Stimulated activated CD4-positive, alpha-beta T cell treated with anti-CD3 and anti-CD28 coated beads, Interleukin-2, amount 100 ng/mL, for 48 hours (primary cell): ENCODE measurements around the gene SP3.

Source experiments
- DNase-seq, 2 donors: peaks; one replicate each; pipeline ENCODE4 v3.0.0-alpha.2; 2020

Gene SP3

DNA sequence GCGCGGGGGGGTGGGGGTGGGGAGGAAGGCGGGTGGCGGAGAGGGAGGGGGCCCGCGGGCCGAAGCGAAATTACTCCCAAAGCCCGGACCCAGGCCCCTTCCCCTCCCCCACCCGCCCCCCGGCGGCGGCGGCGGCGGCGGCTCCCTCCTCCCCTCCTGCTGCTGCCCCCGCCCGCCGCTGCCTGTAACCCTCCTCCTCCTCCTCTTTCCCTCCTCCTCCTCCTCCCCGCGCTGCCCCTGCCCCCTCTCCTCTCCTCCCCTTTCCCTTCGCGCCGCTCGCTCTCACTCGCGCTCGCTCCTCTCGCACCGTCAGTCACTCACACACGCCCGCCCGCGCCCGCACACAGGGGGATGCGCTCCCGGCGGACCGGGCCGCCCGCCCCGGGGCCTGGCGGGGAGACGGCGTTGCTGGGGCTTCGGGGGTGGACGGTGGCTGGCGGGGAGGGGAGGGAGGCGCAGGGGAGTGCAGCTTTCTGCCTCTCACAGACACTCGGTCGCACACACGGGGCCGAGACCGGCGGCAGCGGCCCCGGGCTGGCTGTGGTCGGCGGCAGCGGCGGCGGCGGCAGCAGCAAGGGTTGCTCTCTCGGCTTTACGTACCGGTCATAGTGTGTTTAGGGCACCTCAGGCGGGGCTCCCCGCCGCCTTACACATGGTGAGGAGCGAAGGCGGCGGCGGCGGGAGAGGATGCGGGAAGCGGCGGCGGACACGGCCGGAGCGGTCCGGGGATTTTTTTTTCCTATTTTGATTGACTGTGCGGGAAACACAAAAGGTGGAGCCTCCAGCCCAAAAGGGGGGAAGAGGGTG, 405 bp downstream of the SP3 start:
- peak; percentile 69 to 71 for DNase-seq

DNA sequence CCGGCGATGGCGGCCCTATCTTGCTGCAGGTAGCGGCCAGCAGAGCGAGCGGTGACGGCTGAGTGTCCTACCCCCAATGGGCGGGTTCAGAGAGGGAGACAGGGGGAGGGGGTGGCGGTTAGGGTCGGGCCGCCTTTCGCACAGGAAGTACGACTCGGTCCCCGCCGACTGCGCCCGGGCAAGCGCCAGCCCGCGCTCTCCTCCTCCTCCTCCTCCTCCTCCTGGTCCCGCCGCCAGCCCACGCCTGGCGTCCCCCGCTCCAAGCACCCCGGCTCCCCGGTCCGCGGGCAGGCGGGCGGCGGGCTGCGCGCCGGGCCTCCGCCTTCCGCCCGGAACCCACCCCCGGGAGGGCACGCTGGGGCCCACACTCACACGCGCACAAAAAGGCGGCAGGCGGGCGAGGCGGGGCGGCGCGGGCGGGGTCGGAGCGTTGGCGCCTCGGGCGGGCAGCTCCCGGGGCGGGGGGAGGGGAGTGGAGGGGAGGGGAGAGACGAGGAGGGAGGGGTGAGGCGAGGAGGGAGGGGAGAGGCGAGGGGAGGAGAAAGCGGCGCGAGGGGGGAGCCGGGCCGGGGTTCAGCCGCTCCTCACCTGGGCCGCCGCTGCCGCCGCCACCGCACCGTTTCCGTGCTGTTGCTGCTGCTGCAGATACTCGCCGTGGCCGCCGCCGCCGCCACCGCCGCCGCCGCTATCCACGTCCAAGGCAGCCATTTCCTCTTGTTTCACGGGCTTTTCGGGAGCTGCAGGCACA, 1.2 kb downstream of the SP3 start:
- DNase-seq = peak; percentile 86 to 87

DNA sequence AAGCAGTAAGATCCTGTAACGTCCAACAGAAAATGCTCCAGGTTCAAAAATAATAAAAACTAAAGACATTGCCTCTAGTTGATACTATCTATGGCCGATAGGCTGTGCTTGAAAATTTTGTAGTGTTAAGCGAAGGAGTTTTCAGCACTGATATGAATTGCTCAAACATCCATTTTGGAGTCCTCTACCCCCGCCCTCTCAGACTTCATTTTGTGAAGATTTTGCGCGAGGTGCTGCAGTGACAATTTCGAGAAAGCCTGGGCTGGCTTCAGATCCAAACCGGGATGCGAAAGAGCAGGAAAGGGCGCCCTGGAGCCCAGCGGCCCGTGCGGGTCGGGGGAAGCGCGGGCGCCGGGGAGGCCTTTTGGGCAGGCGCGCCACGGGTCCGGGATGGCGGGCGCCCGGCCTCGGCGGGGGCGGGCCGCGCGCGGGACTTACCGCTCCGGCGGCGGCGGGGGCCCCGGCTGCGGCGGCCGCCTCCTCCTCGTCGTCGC, 1.8 kb downstream of the SP3 start:
- DNase-seq = peak in 1 of 2 donors; percentile 40

DNA sequence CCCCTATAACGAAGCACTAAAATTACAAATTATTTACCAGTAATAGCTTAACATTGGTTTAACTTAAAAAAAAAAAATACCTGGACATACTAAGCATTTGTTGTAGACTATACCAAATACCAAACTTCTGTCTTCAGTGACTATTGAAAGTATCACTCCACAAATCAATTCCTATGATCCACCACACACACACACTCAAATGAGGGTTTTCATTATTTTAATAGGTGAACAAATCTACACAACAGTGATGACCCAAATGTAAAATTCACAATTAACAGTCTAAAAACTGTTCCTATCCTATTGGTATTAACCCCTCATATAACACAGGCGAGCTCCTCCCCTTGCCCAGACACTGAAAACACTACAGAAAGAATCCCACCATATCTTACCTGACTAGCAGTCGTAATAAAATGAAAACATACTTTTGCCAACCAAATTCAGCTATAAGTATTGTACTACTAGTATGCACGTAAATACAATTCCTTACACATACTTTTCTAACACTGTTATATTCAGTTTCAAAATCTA, 2.5 kb downstream of the SP3 start:
- no peak for DNase-seq

DNA sequence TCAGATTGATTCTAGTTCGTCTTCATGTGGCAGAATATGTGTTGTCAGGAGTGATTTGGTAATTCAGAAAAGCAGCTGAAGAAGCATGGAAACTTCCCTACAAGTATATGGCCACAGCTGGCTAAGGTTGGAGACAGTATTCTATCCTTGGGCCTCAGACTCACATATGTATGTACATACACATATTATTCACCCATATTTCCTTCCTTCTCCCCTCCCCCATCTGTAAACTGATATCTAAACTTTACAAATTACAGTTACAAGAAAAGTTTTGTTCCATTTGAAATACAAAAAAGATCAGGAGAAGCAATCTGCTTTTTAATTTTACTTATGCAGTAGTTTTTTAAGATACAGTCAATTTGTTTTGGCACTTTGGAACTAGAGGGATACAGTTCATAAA, 3.1 kb downstream of the SP3 start:
- DNase-seq = no peak

DNA sequence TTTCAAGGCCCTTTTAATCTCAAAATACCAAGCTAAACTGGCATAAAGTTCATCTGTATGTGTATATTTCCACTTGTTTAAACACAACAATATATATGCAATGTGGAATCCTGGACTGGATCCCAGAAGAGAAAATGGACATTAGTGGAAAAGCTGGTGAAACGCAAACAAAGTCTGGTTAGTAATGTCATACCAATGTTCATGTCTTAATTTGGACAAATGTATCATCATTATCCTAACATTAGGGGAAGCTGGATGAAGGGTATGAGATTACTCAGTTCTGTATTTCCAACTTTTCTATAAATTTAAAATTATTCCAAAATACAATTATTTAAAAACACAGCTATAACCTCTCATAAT, 3.8 kb downstream of the SP3 start:
- DNase-seq = no peak

DNA sequence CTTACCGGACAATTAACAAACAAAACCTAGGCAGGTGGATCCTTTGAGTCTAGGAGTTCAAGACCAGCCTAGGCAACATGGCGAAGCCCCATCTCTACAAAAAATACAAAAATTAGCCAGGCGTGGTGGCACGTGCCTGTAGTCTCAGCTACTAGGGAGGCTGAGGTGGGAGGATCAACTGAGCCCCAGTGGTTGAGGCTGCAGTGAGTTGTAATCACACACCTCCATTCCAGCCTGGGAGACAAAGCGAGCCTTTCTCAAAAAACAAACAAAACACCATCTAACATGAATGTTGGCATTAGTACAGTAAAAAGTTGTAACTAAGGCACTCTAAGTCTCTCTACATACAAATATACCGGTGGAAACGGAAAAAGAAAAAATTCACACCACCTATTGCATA, 5.3 kb downstream of the SP3 start:
- no peak for DNase-seq

DNA sequence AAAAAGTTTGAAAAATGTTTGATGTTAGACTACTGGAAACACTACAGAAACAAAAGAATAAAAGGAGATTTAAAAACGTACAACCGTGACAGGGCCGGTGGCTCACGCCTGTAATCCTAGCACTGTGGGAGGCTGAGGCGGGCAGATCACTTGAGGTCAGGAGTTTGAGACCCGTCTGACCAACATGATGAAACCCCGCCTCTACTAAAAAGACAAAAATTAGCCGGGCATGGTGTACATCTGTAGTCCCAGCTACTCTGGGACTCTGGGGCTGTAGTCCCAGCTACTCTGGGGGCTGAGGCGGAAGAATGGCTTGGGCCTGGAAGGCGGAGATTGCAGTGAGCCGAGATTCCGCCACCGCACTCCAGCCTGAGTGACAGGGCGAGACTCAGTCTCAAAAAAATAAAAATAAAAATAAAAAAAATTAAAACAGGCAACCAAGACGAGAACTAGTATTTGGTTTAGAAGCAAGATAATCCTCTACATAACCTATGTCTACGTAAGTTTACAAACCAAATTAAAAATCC, 5.8 kb downstream of the SP3 start:
- DNase-seq = no peak

DNA sequence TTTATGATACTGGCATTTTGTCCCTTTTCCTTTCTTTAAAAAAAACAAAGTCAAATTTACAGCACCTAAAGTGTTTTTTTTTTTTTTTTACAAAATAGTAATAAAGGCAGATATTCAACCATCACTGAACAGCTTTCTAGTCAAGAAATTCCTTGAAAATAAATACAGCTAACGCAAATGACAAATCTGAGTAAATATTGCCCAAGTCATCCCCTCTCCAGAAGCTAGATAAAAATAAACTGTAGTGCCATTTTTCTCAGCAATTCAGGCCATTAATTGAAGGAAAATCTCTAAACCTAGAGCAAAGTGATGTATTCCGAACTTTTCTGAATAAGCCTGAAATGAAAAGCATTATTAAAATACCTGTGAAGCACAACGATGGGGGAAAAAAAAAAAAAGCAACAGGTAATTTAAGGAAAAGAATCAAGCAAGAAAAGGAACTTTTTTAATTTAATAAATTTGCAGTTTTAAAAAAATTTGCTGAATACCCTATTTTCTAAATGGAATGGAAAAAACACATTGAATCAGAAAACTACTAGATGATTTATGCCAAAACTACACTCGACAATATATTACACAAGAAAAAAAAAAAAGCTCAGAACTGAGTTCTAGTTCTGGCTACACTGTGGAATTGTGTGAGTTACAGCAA, 6.9 kb downstream of the SP3 start:
- no peak for DNase-seq

DNA sequence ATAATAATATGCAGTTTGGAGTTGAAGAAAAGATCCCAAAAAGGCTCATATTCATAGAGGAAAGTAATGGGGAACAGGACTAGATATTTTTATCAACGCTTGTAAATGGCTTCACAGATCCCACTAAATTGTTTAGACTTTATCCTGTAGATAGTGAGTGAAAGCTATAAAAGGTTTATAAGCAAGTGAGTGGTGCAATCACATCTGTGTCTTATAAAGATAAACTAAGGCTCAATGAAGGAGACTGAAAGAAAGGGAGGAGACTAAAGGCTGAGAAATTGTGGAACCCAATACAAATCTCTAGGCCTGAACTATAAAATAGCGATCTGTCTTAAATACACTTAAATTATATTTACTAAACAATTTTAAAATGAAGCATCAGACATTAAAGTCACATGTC, 7.7 kb downstream of the SP3 start:
- no peak for DNase-seq

DNA sequence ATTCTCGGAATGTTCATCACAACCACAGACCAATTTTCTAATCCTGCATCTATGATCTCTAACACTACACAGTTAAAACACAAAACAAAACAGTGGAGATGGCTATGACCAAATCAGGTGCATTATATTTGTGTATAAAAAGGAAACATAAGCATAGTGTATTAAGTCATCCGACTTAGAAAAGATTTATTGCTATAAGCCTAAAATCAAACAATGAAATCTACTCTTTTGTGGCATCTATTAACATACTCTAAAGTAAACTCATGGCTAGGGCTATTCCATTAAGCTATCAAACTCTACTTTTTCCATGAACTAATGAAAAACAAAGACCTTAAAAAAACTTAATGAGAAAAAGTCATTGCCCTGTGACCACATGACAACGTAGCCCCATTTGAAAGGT, 8.7 kb downstream of the SP3 start:
- DNase-seq = no peak

DNA sequence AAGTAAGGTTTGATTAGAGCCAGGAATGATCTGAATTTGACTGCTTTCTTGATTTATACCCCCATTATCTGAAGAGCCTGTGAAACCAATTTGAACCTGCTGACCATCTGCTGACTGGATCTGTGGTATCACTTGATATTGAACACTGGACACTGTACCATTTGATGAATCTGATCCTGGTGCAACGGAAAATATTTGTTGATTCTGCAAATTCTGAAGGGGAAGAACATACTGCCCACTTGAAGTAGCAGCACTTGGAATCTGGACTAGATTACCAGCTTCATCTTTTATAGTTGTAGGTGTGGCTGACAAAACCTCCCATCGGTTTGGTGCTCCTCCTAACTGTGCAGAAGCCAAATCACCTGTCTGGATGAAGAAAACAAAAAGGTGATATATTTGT, 9.3 kb downstream of the SP3 start:
- DNase-seq = no peak

DNA sequence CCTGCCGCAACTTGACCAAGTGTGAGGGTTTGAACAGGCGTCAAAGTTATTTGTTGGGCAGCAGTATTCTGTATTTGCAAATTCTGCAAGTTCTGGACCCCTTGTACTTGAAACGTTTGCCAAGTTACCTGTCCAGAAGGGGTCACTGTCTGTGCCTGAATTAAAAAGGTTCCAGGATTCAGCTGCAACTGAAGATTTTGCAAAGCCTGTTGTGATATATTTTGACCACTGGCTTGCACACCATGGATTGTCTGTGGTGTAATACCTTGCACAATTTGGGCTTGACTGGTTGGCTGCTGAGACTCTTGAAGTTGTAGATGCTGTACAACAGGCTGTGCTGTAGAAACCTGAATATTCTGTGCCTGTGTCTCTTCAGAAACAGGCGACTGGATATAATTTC, 10.2 kb downstream of the SP3 start:
- no peak for DNase-seq

DNA sequence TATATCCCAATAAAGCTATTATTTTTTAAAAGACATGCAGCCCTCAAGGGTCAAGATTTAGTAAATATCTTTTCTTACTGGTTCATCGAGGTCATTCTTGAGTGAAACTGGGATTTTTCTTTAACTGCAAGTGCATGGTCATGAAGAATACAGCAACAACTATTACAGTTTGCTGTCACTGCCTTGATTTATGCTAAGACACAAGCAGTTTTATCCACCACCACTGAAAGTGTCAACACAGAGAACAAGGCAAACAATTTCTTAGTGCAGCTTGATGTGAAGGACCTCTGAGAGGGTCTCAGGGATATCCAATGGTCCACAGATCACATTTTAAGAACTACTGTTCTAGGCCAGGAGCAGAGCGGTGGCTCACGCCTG, 12.1 kb downstream of the SP3 start:
- no peak for DNase-seq

DNA sequence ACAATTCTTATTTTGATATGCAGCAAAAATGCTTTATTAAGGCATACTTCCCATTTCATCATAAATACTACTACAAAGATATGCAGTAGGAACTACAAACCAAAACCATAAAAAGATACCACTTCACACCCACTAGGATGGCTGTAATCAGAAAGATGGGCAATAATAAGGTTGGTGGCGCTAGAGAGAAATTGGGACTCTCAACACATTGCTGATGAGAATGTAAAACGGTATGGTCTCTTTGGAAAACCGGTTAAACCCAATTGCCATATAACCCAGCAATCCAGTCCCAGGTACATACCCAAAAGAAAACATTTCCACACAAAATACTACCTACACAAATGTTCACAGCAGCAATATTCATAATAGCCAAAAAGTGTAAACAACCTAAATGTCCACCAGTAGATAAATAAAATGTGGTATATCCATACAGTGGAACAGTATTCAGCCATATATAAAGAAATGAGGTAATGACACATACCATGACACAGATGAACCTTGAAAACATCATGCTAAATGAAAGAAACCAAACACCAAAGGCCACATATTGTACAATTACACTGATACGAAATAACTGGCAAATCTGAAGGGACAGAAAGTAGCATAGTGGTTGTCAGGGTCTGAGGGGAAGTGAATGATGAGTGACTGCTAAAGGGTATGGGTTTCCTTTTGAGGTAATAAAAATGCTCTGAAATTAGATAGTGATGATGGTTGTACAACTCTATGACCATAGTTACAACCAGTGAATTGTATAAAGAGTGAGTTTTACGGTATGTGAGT, 12.7 kb downstream of the SP3 start:
- DNase-seq = no peak

DNA sequence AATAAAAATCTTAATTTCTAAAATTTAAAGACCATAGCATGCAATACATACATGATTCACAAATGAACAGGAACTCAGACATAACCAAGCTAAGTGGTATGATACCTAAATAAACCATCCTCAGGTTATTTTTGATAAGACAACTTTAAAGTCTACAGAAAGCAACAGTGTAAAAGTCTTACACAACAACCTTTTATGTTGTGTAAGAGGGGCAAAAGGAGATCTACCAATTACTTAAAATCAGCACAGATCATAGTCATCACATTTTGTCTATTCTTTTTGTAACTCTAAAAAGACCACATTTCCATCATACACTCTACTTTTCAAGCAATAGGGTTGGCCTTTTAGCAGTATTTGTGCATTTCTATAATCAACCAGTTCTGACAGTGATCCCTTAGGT, 16.3 kb downstream of the SP3 start:
- no peak for DNase-seq

DNA sequence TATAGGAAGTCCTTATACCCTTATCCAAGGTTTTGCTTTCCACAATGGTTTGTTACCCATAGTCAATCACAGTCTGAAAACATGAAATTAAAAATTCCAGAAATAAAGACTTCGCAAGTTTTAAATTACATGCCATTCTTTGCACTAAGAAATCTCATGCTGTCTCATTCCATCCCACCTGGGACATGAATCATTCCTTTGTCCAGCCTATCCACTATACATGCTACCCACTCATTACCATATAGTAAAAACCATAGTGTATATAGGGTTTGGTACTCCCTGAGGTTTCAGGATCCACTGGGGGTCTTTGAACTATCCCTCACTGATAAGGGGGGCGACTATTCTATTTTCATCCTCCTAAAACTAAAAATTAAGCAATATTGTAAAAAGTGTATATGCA, 17.0 kb downstream of the SP3 start:
- no peak for DNase-seq

DNA sequence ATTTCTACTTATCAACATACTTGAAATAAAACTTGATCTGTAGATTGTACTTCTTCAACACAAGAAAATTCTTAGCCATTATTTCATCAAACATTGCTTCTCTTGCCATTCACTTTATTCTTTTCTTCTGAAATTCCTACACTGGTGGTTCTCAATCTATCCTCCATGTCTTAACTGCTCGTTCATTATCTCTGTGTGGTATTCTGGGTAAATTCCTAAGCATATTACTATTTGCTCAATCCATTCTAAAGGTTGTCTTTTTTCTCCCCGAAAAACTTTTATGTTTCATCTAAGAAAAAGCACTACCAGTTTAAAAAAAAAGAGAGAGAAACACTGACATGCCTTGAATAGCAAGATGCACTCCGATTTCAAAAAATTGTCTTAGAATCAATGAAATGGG, 18.0 kb downstream of the SP3 start:
- no peak for DNase-seq

DNA sequence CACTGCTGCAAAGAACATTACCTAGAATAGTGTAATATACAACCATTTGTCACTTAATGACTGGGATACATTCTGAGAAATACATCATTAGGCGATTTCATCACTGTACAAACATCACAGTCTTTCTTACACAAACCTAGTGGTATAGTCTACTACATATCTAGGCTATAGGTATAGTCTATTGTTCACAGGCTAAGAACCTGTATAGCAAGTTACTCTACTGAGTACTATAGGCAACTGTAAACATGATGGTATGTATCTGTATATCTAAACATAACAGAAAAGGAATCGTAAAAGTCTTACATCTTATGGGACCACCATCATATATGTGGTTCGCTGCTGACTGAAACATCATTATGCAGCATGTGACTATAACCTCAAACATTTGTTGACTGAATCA, 21.4 kb downstream of the SP3 start:
- no peak for DNase-seq

DNA sequence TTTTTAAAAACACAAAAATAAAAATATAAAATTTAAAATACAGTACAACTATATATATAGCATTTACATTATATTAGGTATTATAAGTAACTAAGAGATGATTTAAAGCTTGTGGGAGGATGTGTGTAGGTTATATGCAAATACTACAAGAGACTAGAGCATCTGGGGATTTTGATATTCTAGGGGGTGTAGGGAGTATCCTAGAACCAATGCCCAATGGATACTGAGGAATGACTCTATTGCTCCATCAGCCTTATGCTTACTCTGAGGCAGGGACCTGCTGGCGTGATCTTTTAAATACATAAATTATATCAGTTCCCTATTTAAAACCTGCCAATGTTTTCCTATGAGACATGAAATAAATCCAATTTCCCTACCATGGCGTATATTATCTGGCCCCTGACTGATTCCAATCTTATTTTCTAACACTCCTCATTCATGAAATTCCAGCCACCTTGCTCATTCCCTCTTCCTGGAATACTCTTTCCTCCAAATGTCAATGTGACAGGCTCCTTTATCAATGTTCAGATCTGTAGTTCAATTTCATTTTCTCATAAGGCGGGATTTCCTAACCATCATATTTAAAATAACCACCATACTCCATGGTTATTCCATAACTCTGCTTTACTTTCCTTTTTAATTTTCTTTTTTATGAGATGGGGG, 22.2 kb downstream of the SP3 start:
- DNase-seq = no peak

DNA sequence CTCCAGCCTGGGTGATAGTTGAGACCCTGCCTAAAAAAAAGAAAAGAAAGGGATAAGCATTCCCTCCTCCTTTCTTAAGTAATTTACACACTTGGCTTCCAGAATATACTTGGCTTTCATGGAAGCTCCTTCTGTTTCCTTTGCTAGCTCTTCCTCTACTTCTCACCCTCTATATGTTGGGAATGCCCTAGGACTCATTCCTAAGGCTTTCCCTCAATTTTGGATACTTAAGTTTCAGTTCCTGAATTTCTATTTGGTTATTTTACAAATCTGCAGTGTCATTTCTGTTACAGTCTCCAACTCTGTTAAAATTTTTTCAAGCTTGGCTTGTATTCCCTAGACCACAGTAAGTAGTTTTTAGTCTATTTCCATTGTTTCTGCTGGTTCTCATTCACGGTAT, 23.6 kb downstream of the SP3 start:
- no peak for DNase-seq
